Hepatocyte (in vitro differentiated cells): ENCODE measurements around the gene BARX2.

Source experiments
- CTCF ChIP-seq: fragments of 200-600 bp; sonication (generic); IDR thresholded peaks from 2 replicates; pipeline ENCODE4 v1.5.1; 2016; ENCODE audit warnings: antibody characterized with exemption, mild to moderate bottlenecking; ENCODE audit not compliant: poor library complexity
- EZH2phosphoT487 ChIP-seq: fragments of 200-600 bp; sonication (generic); IDR thresholded peaks from one replicate; pipeline ENCODE4 v1.6.1; 2018; ENCODE audit warnings: antibody characterized with exemption, mild to moderate bottlenecking, low read depth, moderate library complexity; ENCODE audit not compliant: unreplicated experiment, severe bottlenecking

- TF ChIP-seq CTCF (no peak), EZH2phosphoT487 (no peak)
Observed at GRCh38 chr11:129365816-129366215, 9.8 kb upstream of the BARX2 start.
